Esophagus muscularis mucosa (tissue), 3 donors: ENCODE measurements around the gene DNAJC27.
"Not testable (repeated sequence)": the region's sequence is repeated elsewhere in the genome, so short reads cannot be mapped to it uniquely, and the experiment has no call there.

ENCODE experiments used
- CTCF ChIP-seq, 3 experiments: fragments of 200-600 bp in 2 of 3; fragments of 450-650 bp in 1 of 3; sonication (generic) in 2 of 3; IDR thresholded peaks; one replicate each; pipeline ENCODE4 v1.5.1; 2017 to 2019; ENCODE audit warnings: antibody characterized with exemption in 3 of 3, mild to moderate bottlenecking in 2 of 3, moderate library complexity in 1 of 3
- POLR2A ChIP-seq: fragments of 450-650 bp; IDR thresholded peaks from one replicate; pipeline ENCODE4 v1.6.1; 2017; ENCODE audit warnings: antibody characterized with exemption, moderate library complexity, mild to moderate bottlenecking, low read depth

- TF ChIP-seq CTCF (IDR thresholded peaks at IDR 0.05); POLR2A: not testable (repeated sequence)
Measured at GRCh38 chr2:24999097-24999496, 27.3 kb upstream of the DNAJC27 start.
